ENCODE measurements around the gene GRIK2. TPM values are rescaled to one million over a fixed set of nuclear protein-coding genes. Genes with fewer than 3 reads are reported as not detected.

GRIK2 gene
- total RNA-seq, 2 donors from 2014 or later = 7.7 to 12.1 TPM

DNA sequence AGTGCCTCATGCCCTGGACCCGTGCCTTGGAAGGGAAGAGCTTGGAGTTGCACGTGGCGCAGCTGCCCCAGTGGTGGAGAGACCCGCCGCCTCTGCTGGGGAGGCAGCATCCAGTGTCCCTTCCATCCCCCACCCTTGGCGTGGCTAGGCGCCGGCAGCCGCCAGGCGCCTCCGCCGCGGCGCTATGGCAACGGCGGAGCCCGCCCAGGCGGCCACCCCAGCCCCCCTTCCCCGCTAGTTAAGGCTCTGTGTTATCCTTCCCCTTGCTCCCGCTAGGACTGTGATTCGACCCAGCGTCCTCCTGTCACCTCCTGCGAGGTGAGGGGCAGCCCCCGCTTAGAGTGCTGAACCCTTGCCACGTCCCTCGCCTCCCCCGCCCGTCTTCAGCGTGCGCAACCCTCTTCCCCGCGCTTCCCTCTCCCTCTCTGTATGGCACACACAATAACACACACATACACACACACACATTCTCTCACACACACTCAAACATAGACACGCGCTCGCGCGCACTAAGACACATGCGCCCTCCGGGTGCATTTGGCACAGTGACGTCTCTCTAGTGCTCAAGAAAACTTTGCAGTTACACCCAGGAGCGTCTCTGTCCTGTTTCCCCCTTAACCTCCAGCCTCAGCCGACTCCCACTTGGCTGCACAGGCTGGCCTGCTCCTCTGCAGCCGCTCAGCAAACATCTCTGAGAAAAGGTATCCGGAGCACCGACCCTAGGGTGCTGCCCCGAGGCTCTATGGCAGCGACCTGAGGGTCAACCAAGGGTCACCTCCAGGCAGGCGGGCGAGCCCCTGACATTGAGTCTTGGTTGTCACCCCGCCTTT lies 8.5 kb downstream of the GRIK2 start:
- Histone ChIP-seq H3K36me3 (no peaks in the 10 kb centered on the region), H3K9me3 (no peaks in the 10 kb centered on the region), H3K27ac (peak overlapping the region; percentile 44 to 77), H3K4me3 (peak overlapping the region; percentile 46 to 47), H3K27me3 (peaks cover 0 to 4% of the 10 kb centered on the region in 2 donors), H3K4me1 (peaks cover 0 to 7% of the 10 kb centered on the region in 2 donors)
- DNase-seq (ENCODE audit: low spot score) = no peak
- no peak for TF ChIP-seq CTCF (IDR thresholded peaks at IDR 0.05)

DNA sequence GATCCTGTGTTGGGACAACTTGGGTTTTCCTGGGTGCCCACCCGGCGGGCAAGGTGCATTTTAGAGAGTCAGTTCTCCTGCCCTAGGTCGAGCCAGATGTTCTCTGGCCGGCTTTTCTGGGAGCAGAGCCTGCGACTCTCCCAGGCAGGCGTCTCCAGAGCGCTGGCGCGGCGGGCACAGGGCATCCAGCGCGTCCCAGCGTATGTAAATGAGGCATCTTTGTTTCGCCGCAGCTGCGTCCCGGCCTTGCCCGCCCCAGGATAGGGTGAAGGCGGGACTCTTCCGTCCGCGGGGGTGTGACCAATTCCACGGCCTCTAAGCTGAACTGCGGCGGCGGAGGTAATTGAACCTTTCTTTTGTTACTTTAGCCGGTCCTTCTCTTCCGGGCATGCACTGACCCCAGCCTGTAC lies 9.1 kb downstream of the GRIK2 start:
- Histone ChIP-seq H3K27me3 (peaks cover 0 to 4% of the 10 kb centered on the region in 2 donors), H3K4me3 (peak overlapping the region; percentile 46 to 47), H3K9me3 (no peaks in the 10 kb centered on the region), H3K4me1 (peaks cover 0 to 7% of the 10 kb centered on the region in 2 donors), H3K36me3 (no peaks in the 10 kb centered on the region), H3K27ac (peak overlapping the region; percentile 44 to 77)
- DNase-seq (ENCODE audit: low spot score) = no peak
- TF ChIP-seq CTCF (IDR thresholded peaks at IDR 0.05) = no peak

- Histone ChIP-seq H3K4me1 (peaks cover 0 to 7% of the 10 kb centered on the region in 2 donors), H3K4me3 (peak overlapping the region; percentile 46 to 47), H3K27ac (peak overlapping the region; percentile 44 to 77), H3K27me3 (peaks cover 0 to 4% of the 10 kb centered on the region in 2 donors), H3K36me3 (no peaks in the 10 kb centered on the region), H3K9me3 (no peaks in the 10 kb centered on the region)
- TF ChIP-seq CTCF (IDR thresholded peaks at IDR 0.05) = no peak
- no peak for DNase-seq (ENCODE audit: low spot score)
These were observed 9.9 kb downstream of the GRIK2 start for GRCh38 chr6:101403216-101403945.

DNA sequence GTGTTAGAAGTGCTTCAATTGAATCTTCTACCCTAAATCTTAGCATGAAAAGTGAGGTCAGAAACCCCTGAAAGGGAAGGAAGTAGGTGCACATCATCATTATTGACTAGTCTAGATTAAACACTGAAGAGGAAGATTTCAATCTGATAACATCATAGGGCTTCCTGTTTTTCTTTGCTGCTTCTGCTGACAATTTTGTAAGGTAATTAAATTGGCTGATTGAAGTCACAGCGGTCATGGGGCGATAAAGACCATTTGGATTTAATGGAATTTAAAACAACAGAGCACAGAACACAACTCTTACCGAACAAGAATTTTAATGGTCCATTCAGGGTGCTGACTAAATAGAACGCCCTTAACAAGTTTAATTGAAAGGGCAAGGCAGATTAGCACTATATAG lies 11.3 kb downstream of the GRIK2 start:
- no peak for DNase-seq (ENCODE audit: low spot score)
- Histone ChIP-seq H3K4me1 (peaks cover 0 to 7% of the 10 kb centered on the region in 2 donors), H3K27ac (no peak overlapping the region), H3K9me3 (no peaks in the 10 kb centered on the region), H3K27me3 (peaks cover 0 to 4% of the 10 kb centered on the region in 2 donors), H3K36me3 (no peaks in the 10 kb centered on the region), H3K4me3 (no peak overlapping the region)
- TF ChIP-seq CTCF (IDR thresholded peaks at IDR 0.05) = no peak

GRCh38 chr6:101413773-101414172 lies 20.3 kb downstream of the GRIK2 start:
- no peak for TF ChIP-seq CTCF (IDR thresholded peaks at IDR 0.05)
- Histone ChIP-seq H3K9me3 (no peaks in the 10 kb centered on the region), H3K4me1 (no peaks in the 10 kb centered on the region), H3K27me3 (no peaks in the 10 kb centered on the region), H3K36me3 (no peaks in the 10 kb centered on the region), H3K27ac (no peak overlapping the region), H3K4me3 (no peak overlapping the region)
- DNase-seq (ENCODE audit: low spot score) = no peak

Measured in right atrium auricular region (tissue), 2 donors.